Motor neuron (in vitro differentiated cells): ENCODE results near the gene SPSB4. TPM values are rescaled to one million over a fixed set of nuclear protein-coding genes. Genes with fewer than 3 reads are reported as not detected.
"Not testable (repeated sequence)": the region's sequence is repeated elsewhere in the genome, so short reads cannot be mapped to it uniquely, and the experiment has no call there.

Experiments used
- ATAC-seq, 8 experiments: fragments of 200-7000 bp; cut with Tn5 transposase; replicated peaks in 6 of 8; 2 replicates each; pipeline ENCODE4 v1.8.0; 2021; ENCODE audit warnings: mild to moderate bottlenecking in 8 of 8, moderate library complexity in 8 of 8
- H3K27ac ChIP-seq, 2 donors: fragments of 250-450 bp; sonication (Bioruptor Pico); 2 replicates each; pipeline ENCODE4 v1.9.0; 2021; ENCODE audit warnings: antibody characterized with exemption in 2 of 2, mild to moderate bottlenecking in 2 of 2, moderate library complexity in 1 of 2
- H3K4me1 ChIP-seq, 2 donors: fragments of 250-450 bp; sonication (Bioruptor Pico); replicated peaks in 1 of 2; 2 replicates each; pipeline ENCODE4 v1.6.1; 2021; ENCODE audit warnings: antibody characterized with exemption in 2 of 2, mild to moderate bottlenecking in 2 of 2, moderate library complexity in 1 of 2
- H3K4me3 ChIP-seq, 5 donors: fragments of 250-450 bp; sonication (Bioruptor Pico); 2 replicates each; pipeline ENCODE4 v1.9.0; 2021; ENCODE audit warnings: antibody characterized with exemption in 5 of 5, mild to moderate bottlenecking in 5 of 5, moderate library complexity in 4 of 5
- WGBS, 10 experiments: fragments of 450-650 bp; shearing (Covaris generic); methylation state at CpG; one replicate each; pipeline ENCODE4 v1.0.0; 2022; 5-methylcytosine and 5-hydroxymethylcytosine counted together
- in situ Hi-C, 9 experiments: fragments of 400-800 bp; cut with MboI; loops; one replicate each; pipeline ENCODE4 v1.15.0; 2021; ENCODE audit warnings: low sequenced_read_pairs in 9 of 9, low pct_unique_long_range_greater_than_20kb in 2 of 9; ENCODE audit not compliant: unreplicated experiment in 9 of 9
- total RNA-seq, 8 experiments: library from RNA; unstranded; fragments of 300-600 nt; gene quantifications; 2 replicates each; pipeline versions ENCODE4 v1.2.3 to v1.2.4, GENCODE V29; 2022

SPSB4 gene
- total RNA-seq: 100 to 1,000 TPM in 1 of 8 experiments, 10 to 100 TPM in 6, 1 to 10 TPM in 1; 5.7 to 100 (median 27.3) TPM

DNA sequence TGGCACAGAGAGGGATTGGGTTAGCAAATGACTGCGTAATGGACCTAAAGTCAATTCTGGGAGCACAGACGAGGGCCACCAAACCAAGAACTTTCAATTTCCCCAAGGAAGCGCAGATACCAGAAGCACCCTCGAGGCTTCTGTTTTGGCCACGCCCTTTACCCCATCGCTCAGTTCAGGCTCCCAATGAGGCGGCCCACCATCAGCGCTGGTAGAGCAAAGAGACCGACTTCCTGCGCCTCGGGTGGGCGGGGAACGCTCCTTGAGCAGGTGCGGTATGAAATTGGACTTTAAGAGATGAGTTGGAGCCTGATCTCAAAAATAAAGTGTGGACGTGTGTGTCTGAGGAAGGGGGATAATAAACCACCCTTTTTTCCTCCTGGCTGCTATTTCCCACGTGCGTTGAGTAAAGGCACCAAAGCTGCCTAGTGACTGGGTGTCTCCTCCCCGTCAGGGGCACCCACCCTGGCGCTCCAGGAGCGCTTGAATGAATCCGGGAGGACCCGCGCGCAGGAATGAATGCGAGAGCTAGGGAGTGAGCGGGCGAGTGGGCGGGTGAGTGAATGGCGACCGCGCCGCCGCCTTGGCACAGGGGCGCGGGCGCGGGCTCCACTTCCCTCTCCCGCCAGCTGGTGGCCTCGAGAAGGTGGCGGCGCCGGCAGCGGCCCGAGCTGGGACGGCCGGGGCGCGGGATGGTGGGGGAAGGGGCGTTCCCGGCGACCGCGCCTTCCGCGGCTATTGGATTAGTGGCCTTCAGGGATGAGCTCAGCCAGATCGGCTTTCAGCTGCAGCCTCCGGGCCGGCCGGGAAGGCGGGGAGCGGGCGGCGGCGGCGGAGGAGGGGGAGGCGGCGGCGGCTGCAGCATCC, at the start of gene SPSB4:
Gene SPSB4 (plus strand): TSS at position 772 of the 867 bp plus-strand sequence. CDS start 14,758 bp downstream, outside the sequence.
- H3K27ac ChIP-seq: peak within 1 kb of the TSS; percentile 79 to 87
- in situ Hi-C loops: loop anchor here in 1 of 9 experiments (10.0 kb wide), 1 partner anchor 54 kb away; no protein-coding TSS in a partner anchor
- H3K4me3 ChIP-seq: peak within 1 kb of the TSS; percentile 63 to 82 (median 73)
- 0 to 80% (median 42%) methylated on average over 1 to 13 of the region's 68 CpGs; no CpG with 5 or more reads in 4 of the 10 experiments for WGBS, 10 experiments
- peaks cover 22 to 25% of the 10 kb centered on the region in 2 donors for H3K4me1 ChIP-seq
- ATAC-seq: peak; percentile 80 to 91 (median 86)

DNA sequence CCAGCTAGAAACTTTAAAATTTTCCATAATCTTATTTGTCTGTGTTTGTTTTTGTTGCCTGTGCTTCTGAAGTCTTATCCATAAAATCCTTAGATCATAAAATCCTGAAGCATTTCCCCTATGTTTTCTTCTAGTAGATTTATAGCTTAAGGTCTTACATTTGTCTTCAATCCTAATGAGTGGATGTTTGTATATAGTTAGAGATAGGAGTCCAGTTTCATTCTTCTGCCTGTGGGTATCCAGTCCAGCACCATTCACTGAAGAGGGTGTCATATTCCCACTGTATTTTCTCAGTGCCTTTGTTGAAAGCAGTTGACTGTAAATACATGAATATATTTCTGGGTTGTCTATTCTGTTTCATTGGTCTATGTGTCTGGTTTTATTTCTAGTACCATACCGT, 44.8 kb upstream of the SPSB4 start:
- in situ Hi-C loops: loop anchor here in 8 of 9 experiments (10.0 to 25.0 kb wide), 3 partner anchors 106 to 188 kb away; no protein-coding TSS in a partner anchor
- peaks cover 4% of the 10 kb centered on the region in 2 donors for H3K4me1 ChIP-seq
- no peak overlapping the region for H3K27ac ChIP-seq
- no peak for ATAC-seq
- WGBS, 10 experiments: 10 to 100% (median 72%) methylated on average over 1 of the region's 1 CpG; no CpG with 5 or more reads in 2 of the 10 experiments
- no peak overlapping the region for H3K4me3 ChIP-seq

DNA sequence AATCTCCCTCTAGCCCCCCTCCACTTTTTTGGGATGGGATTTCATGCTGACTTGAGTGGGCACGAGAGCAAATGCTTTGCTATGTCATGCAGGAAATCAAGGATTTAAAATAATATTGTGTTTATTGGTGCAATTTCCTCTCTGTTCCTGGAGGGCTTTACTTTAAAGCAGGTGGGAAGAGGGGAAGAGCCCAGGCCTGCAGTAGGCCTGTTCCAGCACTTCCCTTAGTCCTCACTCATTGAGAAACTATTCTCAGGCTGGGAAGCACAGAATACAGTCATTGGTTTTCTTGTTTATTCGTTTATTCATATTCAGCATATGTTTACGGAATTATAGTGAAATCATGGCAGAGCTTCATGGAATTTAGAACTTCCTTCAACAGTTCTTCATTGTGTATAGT, 41.7 kb upstream of the SPSB4 start:
- WGBS, 10 experiments: 20 to 93% (median 50%) methylated on average over 1 to 3 of the region's 3 CpGs; no CpG with 5 or more reads in 1 of the 10 experiments
- ATAC-seq: peak in 1 of 8 experiments; percentile 14
- H3K4me3 ChIP-seq: no peak overlapping the region
- in situ Hi-C loops: loop anchor here in 8 of 9 experiments (10.0 to 25.0 kb wide), 3 partner anchors 103 to 185 kb away; no protein-coding TSS in a partner anchor
- H3K27ac ChIP-seq: no peak overlapping the region
- H3K4me1 ChIP-seq: peaks cover 5 to 12% of the 10 kb centered on the region in 2 donors

DNA sequence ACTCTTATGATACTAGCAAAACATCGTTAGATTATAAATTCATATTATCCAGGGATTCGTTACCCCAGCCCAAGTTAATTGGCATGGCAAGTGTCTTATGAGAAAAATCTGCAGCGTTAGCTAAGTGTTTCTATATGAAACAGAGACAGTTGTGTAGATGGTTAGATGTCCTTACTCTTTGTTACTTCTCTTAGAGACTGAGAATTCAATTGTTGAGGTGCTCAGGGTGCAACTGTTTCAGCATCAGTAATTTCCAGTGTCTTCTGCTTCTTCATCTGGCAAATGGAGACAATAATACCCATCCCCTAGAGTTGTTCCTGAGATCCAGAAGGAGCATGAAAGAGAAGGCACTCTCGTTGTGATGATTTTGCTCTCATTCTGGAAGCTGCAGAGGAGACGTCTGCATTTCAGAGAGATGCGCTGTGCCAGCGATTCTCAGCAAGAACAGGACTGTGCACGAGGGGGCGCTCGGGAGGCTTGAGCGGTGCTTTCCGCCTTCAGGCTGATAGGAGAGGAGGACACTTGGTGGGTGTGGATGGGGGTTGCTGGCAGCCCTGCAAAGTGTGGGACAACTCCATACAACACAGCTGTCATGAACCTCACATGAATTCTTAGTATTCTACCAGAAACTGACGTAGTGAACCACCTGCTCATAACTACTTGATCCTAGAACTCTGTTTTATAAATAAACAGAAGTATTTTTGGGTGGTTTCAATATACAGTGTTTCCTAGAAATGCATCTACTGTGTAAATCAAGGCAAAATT, 39.7 kb upstream of the SPSB4 start:
- H3K27ac ChIP-seq: no peak overlapping the region
- H3K4me3 ChIP-seq: no peak overlapping the region
- 0 to 51% (median 29%) methylated on average over 1 to 10 of the region's 13 CpGs for WGBS, 10 experiments
- H3K4me1 ChIP-seq: peaks cover 5 to 12% of the 10 kb centered on the region in 2 donors
- in situ Hi-C loops: loop anchor here in 5 of 9 experiments (25.0 kb wide), 2 partner anchors 101 to 176 kb away; no protein-coding TSS in a partner anchor
- peak; percentile 82 to 100 (median 100) for ATAC-seq

DNA sequence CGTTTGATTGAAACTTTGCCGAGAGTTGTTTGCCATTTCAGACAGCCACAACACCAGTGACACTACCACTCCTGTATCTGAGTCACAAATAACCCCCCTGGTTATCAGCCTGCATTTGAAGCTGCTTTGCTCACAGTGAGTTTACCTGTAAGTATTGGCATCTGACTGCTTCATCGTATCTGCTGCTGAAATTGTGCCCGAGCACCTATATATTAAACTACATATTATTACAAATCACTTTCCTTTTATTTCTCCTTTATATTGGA, 39.2 kb upstream of the SPSB4 start:
- 21 to 90% (median 43%) methylated on average over 1 to 4 of the region's 4 CpGs; no CpG with 5 or more reads in 2 of the 10 experiments for WGBS, 10 experiments
- no peak for ATAC-seq
- in situ Hi-C loops: loop anchor here in 5 of 9 experiments (25.0 kb wide), 2 partner anchors 100 to 175 kb away; no protein-coding TSS in a partner anchor

DNA sequence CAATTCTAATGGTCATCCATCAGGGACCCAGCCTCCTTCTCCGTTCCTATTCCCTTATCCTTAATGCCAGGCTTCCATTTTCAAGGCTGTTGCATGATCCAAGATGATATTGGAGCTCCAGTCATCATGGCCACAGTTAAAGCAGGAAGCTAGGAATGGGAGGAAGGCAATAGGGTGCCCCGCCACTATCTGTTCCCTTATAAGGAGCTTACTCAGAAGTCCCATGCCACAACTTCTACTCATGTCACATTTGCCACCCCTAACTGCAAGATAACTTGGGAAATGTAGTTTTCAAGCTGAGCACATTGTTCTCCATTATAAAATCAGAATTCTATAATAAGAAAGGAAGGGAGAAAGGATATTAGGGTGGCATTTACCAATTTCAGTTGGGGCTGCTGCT, 38.6 kb upstream of the SPSB4 start:
- in situ Hi-C loops: loop anchor here in 5 of 9 experiments (25.0 kb wide), 2 partner anchors 100 to 175 kb away; no protein-coding TSS in a partner anchor
- no peak overlapping the region for H3K4me3 ChIP-seq
- no peak overlapping the region for H3K27ac ChIP-seq
- H3K4me1 ChIP-seq: peaks cover 5 to 12% of the 10 kb centered on the region in 2 donors
- 75 to 100% (median 100%) methylated on average over 1 to 2 of the region's 2 CpGs; no CpG with 5 or more reads in 3 of the 10 experiments for WGBS, 10 experiments
- ATAC-seq: no peak

More for the DNA sequence above, 39.2 kb upstream of the SPSB4 start:
- no peak overlapping the region for H3K4me3 ChIP-seq
- no peak overlapping the region for H3K27ac ChIP-seq
- H3K4me1 ChIP-seq: peaks cover 5 to 12% of the 10 kb centered on the region in 2 donors

DNA sequence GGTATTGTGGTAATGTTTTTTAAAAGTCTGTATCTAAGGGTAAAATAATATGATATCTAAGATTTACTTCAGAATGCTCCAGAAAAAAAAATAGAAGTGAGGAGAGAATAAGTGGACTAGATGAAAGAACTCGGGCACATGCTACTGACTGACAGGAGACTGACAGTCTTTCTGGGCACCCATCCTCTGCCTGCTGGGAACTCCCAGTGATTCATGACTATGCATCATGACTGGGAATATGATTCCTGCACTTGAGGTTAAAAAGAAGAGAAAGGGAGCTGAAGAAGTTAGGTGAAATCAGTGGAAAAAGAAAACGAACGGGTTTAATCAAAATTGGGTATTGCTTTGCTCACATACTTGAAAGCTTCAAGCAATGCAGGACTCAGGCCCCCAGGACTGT, 35.7 kb upstream of the SPSB4 start:
- ATAC-seq: peak in 2 of 8 experiments; percentile 79 to 92
- 22 to 100% (median 83%) methylated on average over 1 to 3 of the region's 3 CpGs for WGBS, 10 experiments
- H3K4me1 ChIP-seq: peaks cover 5 to 12% of the 10 kb centered on the region in 2 donors
- in situ Hi-C loops: loop anchor here in 5 of 9 experiments (25.0 kb wide), 2 partner anchors 97 to 172 kb away; no protein-coding TSS in a partner anchor
- H3K4me3 ChIP-seq: no peak overlapping the region
- no peak overlapping the region for H3K27ac ChIP-seq

DNA sequence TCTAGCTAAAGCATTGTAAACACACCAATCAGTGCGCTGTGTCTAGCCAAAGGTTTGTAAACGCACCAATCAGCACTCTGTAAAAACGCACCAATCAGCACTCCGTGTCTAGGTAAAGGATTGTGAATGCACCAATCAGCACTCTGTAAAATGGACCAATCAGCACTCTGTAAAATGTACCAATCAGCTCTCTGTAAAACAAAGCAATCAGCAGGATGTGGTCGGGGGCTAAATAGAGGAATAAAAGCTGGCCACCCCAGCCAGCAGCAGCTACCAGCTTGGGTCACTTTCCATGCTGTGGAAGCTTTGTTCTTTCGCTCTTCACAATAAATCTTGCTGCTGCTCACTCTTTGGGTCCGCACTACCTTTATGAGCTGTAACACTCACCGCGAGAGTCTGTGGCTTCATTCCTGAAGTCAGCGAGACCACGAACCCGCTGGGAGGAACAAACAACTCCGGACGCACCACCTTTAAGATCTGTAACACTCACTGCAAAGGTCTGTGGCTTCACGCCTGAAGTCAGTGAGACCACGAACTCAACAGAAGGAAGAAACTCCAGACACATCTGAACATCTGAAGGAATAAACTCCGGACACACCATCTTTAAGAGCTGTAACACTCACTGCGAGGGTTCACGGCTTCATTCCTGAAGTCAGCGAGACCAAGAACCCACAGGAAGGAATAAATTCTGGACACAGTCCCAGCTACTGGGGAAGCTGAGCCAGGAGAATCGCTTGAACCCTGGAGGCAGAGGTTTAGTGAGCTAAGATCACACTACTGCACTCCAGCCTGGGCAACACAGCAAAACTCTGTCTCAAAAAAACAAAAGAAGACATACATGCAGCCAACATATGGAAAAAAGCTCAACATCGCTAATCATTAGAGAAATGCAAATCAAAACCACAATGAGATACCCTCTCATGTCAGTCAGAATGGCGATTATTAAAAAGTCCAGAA, 33.5 kb upstream of the SPSB4 start:
- H3K4me1 ChIP-seq, ATAC-seq, H3K27ac ChIP-seq, H3K4me3 ChIP-seq: not testable (repeated sequence)
- 56 to 100% (median 92%) methylated on average over 2 to 9 of the region's 23 CpGs for WGBS, 10 experiments
- in situ Hi-C loops: loop anchor here in 5 of 9 experiments (25.0 kb wide), 2 partner anchors 95 to 170 kb away; no protein-coding TSS in a partner anchor

DNA sequence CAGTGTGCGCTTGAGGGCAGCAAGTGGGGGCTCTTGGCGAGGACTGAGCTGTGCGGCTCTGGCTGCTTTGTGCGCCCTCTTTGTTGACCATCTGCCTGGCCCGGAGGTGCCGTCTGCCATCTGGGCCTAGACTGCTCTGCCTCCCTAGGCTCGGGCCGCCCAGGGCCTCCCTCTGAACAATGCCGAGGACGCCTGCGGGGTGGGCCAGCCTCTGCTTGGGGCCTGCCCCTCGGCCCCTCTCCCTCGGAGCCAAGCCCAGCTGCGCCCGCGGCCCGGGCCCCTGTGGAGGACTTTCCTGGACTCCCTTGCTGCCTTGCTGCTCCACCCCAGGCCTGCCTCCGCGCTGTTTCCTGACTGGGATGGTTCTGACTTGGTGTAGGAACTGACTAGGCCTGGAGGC, 31.9 kb upstream of the SPSB4 start:
- no peak overlapping the region for H3K4me3 ChIP-seq
- ATAC-seq: no peak
- H3K4me1 ChIP-seq: no peaks in the 10 kb centered on the region
- H3K27ac ChIP-seq: no peak overlapping the region
- in situ Hi-C loops: loop anchor here in 5 of 9 experiments (25.0 kb wide), 2 partner anchors 93 to 168 kb away; no protein-coding TSS in a partner anchor
- 63 to 100% (median 91%) methylated on average over 1 to 9 of the region's 19 CpGs; no CpG with 5 or more reads in 3 of the 10 experiments for WGBS, 10 experiments

DNA sequence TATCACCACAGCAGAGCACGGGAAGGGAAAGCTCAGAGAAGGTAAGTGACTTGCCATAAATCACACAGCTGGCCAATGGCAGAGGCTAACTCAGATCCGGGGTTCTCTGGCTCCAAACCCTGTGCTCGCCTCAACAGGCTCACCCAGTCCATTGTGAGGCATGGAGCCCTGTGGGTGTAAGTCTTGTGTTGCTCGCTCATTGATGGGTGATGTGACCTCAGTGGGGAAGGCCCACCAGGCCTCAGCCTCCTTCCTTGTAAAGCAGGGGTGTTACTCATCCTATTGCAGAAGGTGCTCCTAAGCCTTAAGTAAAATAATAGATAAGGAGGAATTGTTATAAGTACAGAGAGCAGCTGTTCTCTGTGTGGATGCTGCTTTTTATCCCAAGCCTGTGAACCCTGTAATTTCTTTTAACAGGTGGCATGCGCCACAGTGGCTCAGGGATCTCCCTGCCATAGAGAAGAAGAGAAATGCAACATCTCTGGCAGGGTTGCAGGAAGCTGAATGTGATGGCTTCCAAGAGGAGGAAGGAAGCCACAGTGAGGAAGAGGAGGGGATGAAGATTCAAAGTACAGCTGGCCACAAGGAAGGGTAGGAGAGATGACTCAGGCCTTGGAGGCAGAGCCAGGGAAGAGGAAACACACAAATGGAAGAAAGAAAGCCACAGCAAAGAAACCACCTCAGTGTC, 30.9 kb upstream of the SPSB4 start:
- ATAC-seq: no peak
- Histone ChIP-seq H3K4me1 (no peaks in the 10 kb centered on the region), H3K4me3 (no peak overlapping the region), H3K27ac (no peak overlapping the region)
- 38 to 100% (median 80%) methylated on average over 1 to 5 of the region's 5 CpGs; no CpG with 5 or more reads in 2 of the 10 experiments for WGBS, 10 experiments
- in situ Hi-C loops: loop anchor here in 5 of 9 experiments (25.0 kb wide), 2 partner anchors 92 to 167 kb away; no protein-coding TSS in a partner anchor

DNA sequence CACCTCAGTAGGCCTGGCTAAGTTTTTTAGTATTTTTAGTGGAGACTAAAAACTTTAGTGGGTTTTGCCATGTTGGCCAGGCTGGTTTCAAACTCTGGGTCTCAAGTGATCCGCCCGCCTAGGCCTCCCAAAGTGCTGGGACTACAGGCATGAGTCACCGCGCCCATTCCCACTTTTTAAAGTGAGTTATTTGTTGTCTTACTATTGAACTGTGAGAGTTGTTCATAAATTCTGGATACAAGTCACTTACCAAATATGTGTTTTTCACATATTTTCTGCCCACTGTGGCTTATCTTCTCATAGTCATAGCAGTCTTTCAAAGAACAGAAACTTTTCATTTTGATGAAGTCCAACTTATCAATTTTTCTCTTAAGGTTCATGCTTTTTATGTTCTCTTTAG, 29.9 kb upstream of the SPSB4 start:
- no peak for ATAC-seq
- WGBS, 10 experiments: 93 to 100% (median 98%) methylated on average over 1 to 4 of the region's 4 CpGs; no CpG with 5 or more reads in 6 of the 10 experiments
- in situ Hi-C loops: loop anchor here in 5 of 9 experiments (25.0 kb wide), 2 partner anchors 91 to 166 kb away; no protein-coding TSS in a partner anchor
- Histone ChIP-seq H3K4me1 (no peaks in the 10 kb centered on the region), H3K4me3 (no peak overlapping the region), H3K27ac (no peak overlapping the region)
